Pancreas (tissue), 10 donors: Measurements from ENCODE around the gene TCF7L2. TPM values are rescaled to one million over a fixed set of nuclear protein-coding genes. Genes with fewer than 3 reads are reported as not detected.

ENCODE experiments used
- ATAC-seq, 4 donors: fragments of 200-7000 bp; cut with Tn5 transposase; one replicate each; pipeline versions ENCODE4 v1.8.0 to v1.9.1; 2020; ENCODE audit warnings: mild to moderate bottlenecking in 4 of 4, moderate library complexity in 4 of 4
- DNase-seq, 6 donors: peaks; one replicate each; pipeline ENCODE4 v3.0.0-alpha.2; 2020
- FAIRE-seq: peaks from 2 replicates; lab custom pipeline; 2012; peaks lifted over from hg19 to GRCh38; lab: Jason Lieb, UNC
- H3K27ac ChIP-seq, 4 donors: fragments of 200-600 bp; sonication (generic); 1 replicate in 3 of 4; 2 replicates in 1 of 4; pipeline versions ENCODE4 v1.5.0 to v1.8.0; 2020
- H3K27me3 ChIP-seq, 4 donors: fragments of 200-600 bp; one replicate each; pipeline ENCODE4 v1.8.0; 2021
- H3K36me3 ChIP-seq, 3 donors: fragments of 200-600 bp; sonication (generic) in 1 of 3; one replicate each; pipeline versions ENCODE4 v1.5.0 to v1.8.0; 2020 to 2021
- H3K4me1 ChIP-seq, 3 donors: fragments of 200-600 bp; one replicate each; pipeline ENCODE4 v1.8.0; 2021
- H3K4me3 ChIP-seq, 4 donors: fragments of 200-600 bp; sonication (generic) in 2 of 4; one replicate each; pipeline versions ENCODE4 v1.5.0 to v1.8.0; 2020 to 2021
- H3K9me3 ChIP-seq, 4 donors: fragments of 200-600 bp; one replicate each; pipeline ENCODE4 v1.8.0; 2021
- CTCF ChIP-seq, 4 donors: fragments of 200-600 bp; sonication (generic) in 3 of 4; IDR thresholded peaks; one replicate each; pipeline versions ENCODE4 v1.5.0 to v1.8.0; 2021; ENCODE audit warnings: antibody characterized with exemption in 4 of 4
- WGBS, 2 donors: extraction: QIAGEN DNeasy Blood & Tissue Kit; methylation state at CpG; one replicate each; pipeline ENCODE4 v1.1.7; 2013; 5-methylcytosine and 5-hydroxymethylcytosine counted together
- intact Hi-C, 3 donors: fragments of 100-400 bp; cut with DNase I; formaldehyde crosslinking; loops; one replicate each; pipeline versions ENCODE4 v1.11.1 to v1.14.2; 2022
- polyA plus RNA-seq, 2 donors: library from polyadenylated mRNA; stranded (reverse); fragments of 200-250 nt; gene quantifications; one replicate each; pipeline ENCODE4 v1.2.3, GENCODE V29; 2013
- total RNA-seq, 6 donors: library from RNA; stranded (reverse); fragmentation: NEBNext Ultra II Directional in 4 of 6; extraction: Animal tissue kit (Norgen Biotek cat#: 25700) in 4 of 6; gene quantifications; one replicate each; pipeline versions ENCODE4 v1.2.1 to v1.2.4, GENCODE V29; 2021 to 2023
- donor health status: healthy with polysubstance abuse.
- donor health status: DM: no; HTN: no; CAD: no; lungs with moderate emphysema.
- donor health status: DM: no; HTN: no; CAD: no.
- donor health status: control.
- donor health status: control.
- donor health status: Bipolar disorder and iron deficiency.
- donor health status: DM: yes; HTN: yes; CAD: no.
- donor health status: DM: no; HTN: no; CAD: no.
- donor health status: DM: no; HTN: no; CAD: no.
- donor health status: DM: yes; HTN: yes; CAD: no.

TCF7L2 gene
- total and polyA plus RNA-seq, 8 donors = 7.9 to 22.3 (median 11.6) TPM

- no peak for ATAC-seq
- Histone ChIP-seq H3K27me3 (no peaks in the 10 kb centered on the region), H3K27ac (no peak overlapping the region), H3K4me1 (no peaks in the 10 kb centered on the region), H3K9me3 (no peaks in the 10 kb centered on the region), H3K4me3 (no peak overlapping the region), H3K36me3 (no peaks in the 10 kb centered on the region)
- no peak for DNase-seq
- TF ChIP-seq CTCF (IDR thresholded peaks at IDR 0.05) = no peak
- no peak for FAIRE-seq
- intact Hi-C loops = no loop called here
- 78 to 81% methylated on average over 3 of the region's 3 CpGs for WGBS, 2 donors
Observed at GRCh38 chr10:113178771-113179170, 228.7 kb downstream of the TCF7L2 start.

- ATAC-seq (peak in 1 of 4 donors; percentile 33), DNase-seq (no peak)
- intact Hi-C loops = no loop called here
Observed at GRCh38 chr10:113179265-113179664, 229.2 kb downstream of the TCF7L2 start.

GRCh38 chr10:113179966-113180365 is 229.9 kb downstream of the TCF7L2 start:
- Histone ChIP-seq H3K27ac (no peak overlapping the region), H3K4me1 (no peaks in the 10 kb centered on the region), H3K9me3 (no peaks in the 10 kb centered on the region), H3K27me3 (no peaks in the 10 kb centered on the region), H3K36me3 (no peaks in the 10 kb centered on the region), H3K4me3 (no peak overlapping the region)
- FAIRE-seq (no peak), DNase-seq (no peak), ATAC-seq (no peak)
- intact Hi-C loops = no loop called here
- WGBS, 2 donors = 93 to 96% methylated on average over 3 of the region's 3 CpGs
- TF ChIP-seq CTCF (IDR thresholded peaks at IDR 0.05) = no peak

More at GRCh38 chr10:113179265-113179664, 229.2 kb downstream of the TCF7L2 start:
- no peak for TF ChIP-seq CTCF (IDR thresholded peaks at IDR 0.05)
- Histone ChIP-seq H3K27me3 (no peaks in the 10 kb centered on the region), H3K27ac (no peak overlapping the region), H3K4me1 (no peaks in the 10 kb centered on the region), H3K4me3 (no peak overlapping the region), H3K36me3 (no peaks in the 10 kb centered on the region), H3K9me3 (no peaks in the 10 kb centered on the region)
- FAIRE-seq = no peak
- WGBS, 2 donors = 79 to 88% methylated on average over 6 of the region's 6 CpGs

- Histone ChIP-seq H3K4me3 (no peak overlapping the region), H3K36me3 (no peaks in the 10 kb centered on the region), H3K27ac (no peak overlapping the region), H3K27me3 (no peaks in the 10 kb centered on the region), H3K9me3 (no peaks in the 10 kb centered on the region), H3K4me1 (no peaks in the 10 kb centered on the region)
- intact Hi-C loops = no loop called here
- no peak for FAIRE-seq
- WGBS, 2 donors = 69 to 70% methylated on average over 10 of the region's 10 CpGs
- DNase-seq = no peak
- TF ChIP-seq CTCF (IDR thresholded peaks at IDR 0.05) = no peak
- ATAC-seq = no peak
Observed at GRCh38 chr10:113180401-113181154, 230.5 kb downstream of the TCF7L2 start.

- Histone ChIP-seq H3K4me1 (peaks cover 0 to 4% (median 2%) of the 10 kb centered on the region in 3 donors), H3K27ac (no peak overlapping the region), H3K36me3 (no peaks in the 10 kb centered on the region), H3K9me3 (no peaks in the 10 kb centered on the region), H3K4me3 (no peak overlapping the region), H3K27me3 (no peaks in the 10 kb centered on the region)
- no peak for TF ChIP-seq CTCF (IDR thresholded peaks at IDR 0.05)
- FAIRE-seq (no peak), ATAC-seq (no peak), DNase-seq (no peak)
- intact Hi-C loops = no loop called here
- WGBS, 2 donors = 96 to 97% methylated on average over 3 of the region's 3 CpGs
Observed at GRCh38 chr10:113182154-113182553, 232.1 kb downstream of the TCF7L2 start.
